GM18502 (cell line): ENCODE measurements around the gene SOX8.
"Not testable (repeated sequence)": the region's sequence is repeated elsewhere in the genome, so short reads cannot be mapped to it uniquely, and the experiment has no call there.

Experiments used
- ATAC-seq: cut with Tn5 transposase; IDR thresholded peaks from one replicate; pipeline ENCODE4 v1.9.1; 2021; ENCODE audit warnings: mild to moderate bottlenecking; ENCODE audit not compliant: unreplicated experiment, poor library complexity

SOX8 gene

DNA sequence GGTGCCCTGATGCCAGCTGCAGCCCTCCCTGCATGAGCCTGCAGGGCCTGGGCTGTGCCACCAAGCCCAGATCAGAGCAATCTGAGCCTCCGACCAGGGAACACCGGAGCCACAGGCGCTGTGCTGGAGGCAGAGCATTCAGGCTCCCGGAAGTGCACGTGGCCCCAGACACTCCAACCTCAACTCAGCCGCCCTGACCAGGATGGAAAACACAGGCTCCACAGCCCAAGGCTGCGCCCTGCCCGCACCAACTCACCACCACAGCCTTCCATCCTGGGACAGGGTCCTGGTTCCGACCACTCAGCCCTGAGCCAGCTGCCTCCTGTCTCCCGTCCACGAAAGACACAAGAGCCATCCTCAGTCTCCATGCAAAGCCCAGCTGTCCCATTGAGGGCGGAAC, 29.2 kb upstream of the SOX8 start:
- no peak for ATAC-seq

DNA sequence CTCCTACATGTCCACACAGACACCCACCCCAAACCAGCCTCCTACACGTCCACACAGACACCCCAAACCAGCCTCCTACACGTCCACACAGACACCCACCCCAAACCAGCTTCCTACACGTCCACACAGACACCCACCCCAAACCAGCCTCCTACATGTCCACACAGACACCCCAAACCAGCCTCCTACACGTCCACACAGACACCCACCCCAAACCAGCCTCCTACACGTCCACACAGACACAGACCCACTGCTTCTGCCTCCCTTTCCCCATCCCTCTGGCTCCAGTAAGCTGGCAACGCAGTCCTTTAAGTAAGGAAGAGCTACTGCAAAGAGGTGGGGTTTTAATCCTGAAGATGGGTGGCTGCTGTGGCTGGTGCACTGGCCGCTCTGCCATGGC, 27.8 kb upstream of the SOX8 start:
- ATAC-seq: not testable (repeated sequence)

DNA sequence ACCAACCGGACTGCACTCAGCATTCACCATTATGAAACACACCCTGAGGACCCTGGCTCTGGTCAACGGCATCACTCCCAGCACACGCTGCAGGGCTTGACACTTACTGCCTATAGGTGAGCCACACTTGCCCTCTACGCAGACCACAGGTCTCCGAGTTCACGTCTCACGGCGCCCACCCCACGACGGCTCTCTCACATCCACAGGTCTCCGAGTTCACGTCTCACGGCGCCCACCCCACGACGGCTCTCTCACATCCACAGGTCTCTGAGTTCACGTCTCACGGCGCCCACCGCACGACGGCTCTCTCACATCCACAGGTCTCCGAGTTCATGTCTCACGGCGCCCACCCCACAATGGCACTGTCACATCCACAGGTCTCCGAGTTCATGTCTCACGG, 25.8 kb upstream of the SOX8 start:
- ATAC-seq: not testable (repeated sequence)

DNA sequence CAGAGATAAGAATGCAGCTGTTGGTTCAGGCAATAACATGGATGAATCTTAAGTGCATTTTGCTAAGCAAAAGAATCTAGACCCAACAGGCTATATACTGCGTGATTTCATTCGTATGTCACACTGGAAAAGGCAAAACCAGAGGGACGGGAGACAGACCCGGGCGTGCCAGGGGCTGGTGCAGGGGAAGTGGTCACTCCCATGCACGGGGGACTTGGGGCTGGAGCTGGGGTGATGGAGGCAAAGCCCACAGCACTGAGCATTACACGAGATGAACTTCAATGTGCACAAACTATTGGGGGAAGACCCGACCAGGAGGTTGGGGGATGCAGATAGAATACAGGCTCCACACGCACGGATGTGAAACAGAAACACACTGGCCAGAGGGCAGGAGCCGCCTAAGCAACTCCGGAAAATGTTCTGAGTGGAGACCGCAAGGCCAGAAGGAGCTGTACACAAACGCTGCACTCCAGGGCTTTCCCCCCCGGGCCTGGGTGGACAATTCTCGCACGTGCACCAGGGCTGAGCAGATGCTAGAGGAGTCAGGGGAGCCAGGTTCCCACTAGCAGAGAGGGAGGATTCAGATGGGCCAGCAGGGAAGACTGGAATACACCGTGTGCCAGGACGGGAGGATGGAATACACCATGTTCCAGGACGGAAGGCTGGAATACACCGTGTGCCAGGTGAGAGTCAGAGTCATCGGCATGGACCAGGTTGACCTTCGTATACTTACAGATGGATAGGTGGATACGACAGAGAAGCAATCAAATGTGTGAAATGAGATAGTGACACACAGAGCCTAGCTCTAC, 22.1 kb upstream of the SOX8 start:
- ATAC-seq: no peak

DNA sequence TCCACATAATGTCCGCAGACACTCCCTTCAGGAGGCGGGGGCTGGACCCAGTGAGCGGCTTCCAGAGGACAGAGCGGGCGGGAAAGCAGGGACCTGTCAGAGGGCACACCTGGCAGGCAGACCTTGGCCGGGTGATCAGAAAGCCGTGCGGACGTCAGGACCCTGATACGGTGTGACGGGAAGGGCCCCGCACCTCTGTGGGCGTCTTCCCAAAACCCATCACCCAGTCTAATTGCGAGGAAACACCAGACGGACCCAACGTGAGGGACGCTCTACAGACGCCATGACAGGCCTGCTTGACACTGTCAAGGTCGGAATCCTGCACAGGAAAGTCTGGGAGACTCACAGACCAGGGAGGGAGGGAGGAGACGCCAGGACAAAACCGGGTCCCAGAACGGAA, 19.2 kb upstream of the SOX8 start:
- ATAC-seq: no peak

DNA sequence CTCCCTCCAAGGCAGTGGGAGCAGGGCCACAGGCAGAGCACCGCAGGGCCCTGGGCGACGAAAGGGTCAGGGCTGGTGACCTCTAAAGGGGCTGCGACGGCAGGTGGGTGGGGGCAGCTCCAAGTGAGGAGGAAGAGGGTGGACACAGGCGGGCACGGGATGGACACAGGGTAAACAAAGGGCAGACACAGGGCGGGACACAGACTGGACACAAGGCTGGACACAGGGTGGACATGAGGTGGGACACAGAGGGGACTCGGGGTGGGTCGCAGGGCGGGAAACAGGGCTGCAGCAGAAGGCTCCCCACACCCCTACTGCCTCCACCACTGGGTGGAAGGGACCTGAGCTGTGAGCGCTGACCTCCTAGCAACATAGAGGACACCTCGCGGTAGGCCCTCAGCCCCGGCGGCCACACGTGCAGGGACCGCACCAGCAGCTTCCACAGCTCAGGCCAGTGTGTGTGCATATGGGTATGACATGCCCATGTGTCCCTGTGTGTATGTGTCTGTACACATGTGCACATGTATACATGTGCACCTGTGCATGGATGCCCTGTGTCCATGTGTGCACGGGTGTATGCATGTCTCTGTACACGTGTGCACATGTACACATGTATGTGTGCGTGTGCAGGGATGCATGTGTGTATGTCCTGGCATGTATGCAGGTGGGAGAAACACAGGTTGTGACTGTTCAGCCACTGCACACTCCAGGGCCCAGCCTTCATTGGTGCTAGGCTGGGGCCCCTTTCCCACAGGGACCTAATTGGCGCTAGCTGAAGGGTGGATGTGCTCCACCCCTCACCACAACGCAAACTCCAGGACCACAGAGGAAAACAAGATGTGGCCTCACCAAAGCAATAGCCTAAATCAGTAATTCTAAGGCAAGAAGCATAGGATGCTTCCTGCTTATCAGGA, 18.4 kb upstream of the SOX8 start:
- ATAC-seq: no peak

DNA sequence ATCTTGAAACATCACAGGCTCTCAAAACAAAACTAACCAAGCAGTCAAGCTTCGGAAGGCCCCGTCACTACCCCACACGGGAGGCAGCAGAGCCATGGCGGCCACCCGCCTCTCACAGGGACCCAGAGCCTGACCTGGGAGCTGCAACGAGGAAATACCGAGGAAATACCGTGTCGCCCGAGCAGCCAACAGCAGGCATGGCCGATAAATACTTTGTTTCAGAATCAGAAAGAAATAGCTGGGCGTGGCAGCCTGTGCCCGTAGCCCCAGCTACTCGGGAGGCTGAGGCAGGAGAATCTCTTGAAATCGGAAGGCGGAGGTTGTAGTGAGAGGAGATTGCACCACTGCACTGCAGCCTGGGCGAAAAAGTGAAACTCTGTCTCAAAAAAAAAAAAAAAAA, 17.7 kb upstream of the SOX8 start:
- no peak for ATAC-seq

DNA sequence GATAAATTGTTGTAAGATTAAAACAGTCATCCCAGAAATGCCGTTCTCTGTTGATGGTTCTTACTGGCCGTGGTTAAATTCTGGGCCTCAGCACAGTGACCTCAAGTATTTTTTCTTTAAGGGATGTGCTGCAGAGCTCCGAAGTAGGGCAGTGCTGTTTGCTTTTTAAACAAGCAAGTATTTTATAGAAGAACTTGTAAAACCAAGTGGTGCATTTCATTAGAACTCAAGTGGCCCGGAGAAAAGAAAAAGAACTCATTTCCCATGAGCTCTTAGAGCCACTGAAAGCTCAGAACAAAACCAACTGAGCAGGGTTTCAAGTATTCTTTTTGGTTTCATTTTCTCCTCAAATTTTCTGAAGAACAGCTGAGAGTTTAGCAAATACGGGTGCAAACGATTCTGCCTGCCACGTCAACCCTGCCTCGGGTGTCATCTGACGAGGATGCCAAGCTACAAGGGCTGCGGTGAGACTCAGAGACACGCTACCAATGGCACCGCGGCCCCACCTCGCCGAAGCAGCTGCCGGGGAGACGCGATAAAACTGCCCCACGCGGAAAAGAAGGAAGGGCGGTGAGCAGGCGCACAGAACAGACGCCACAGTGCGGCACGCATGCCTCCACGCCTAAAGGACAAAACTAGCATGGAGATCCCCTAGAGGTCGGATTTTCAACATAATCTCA, 17.1 kb upstream of the SOX8 start:
- no peak for ATAC-seq

DNA sequence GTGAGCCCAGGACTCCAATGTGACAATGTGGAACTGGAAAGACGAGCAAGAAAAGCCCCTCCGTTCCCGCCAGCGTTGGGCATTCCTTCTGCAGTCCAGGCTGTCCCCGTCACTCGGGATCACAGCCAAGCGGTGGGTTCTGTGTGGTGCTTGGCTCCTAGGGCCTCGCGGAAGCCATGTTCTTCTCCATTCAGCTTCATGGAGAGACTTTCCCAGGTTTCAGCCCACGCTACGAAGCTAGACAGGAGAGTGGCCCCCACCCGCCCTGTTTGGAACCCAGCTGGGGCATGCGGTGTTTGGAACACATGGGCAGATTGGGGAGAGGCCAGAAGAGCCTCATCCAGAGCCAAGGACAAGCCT, 16.6 kb upstream of the SOX8 start:
- no peak for ATAC-seq

DNA sequence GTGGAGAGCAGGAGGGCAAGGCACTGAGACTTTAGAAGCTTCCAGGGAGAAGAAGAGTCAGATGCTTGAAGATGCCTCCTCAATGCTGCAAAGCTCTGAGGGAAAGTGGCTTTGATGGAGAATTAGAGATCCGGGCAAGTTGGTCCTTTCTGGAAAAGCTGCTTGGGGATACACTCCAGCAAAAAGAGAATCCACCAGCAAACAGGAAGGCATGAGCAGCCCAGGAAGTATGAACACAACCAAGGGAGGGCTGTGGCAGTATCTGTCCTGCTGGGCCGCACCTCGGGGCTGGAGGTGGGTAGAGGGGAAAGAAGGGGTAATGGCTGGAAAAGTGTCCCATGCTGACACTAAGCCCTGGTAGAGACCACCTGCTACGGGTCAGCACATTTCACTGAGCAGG, 16.1 kb upstream of the SOX8 start:
- ATAC-seq: no peak

DNA sequence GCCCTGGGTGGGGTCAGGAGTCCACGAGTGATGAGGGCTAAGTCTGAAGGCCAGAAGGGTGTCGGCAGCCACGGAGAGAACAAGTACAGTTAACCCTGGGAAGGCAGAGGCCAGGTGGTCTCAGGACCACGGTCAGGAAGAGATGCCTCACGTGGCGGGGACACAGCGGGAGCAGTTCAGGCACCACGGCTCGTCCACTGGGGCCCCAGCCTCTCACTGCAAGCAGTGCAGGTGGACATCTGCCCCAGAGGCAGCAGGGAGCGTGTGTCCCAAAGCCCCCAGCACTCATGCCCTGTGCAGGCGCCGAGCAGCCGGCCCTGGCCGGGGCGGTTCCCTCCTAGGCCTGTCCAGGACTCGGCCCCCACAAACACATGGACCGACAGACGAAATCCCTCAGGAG, 15.5 kb upstream of the SOX8 start:
- no peak for ATAC-seq

DNA sequence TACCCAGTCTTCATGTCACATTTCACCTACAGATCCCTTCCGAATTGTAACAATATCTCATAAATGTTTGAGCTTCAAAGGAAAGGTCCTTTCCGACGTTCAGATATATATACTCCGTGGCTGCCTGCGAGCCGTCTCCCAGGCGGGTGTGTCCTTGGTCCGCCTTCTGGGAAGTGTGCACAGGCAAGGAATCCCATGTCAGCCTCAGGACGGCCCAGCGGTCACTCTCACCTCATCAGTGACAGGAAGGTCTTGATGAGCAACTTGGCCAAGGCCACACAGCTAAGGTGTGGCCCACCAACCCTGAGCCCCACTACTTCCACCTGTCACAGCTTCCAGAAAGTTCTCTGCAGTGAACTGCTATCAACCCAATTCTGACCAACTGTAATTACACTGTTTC, 15.1 kb upstream of the SOX8 start:
- no peak for ATAC-seq

DNA sequence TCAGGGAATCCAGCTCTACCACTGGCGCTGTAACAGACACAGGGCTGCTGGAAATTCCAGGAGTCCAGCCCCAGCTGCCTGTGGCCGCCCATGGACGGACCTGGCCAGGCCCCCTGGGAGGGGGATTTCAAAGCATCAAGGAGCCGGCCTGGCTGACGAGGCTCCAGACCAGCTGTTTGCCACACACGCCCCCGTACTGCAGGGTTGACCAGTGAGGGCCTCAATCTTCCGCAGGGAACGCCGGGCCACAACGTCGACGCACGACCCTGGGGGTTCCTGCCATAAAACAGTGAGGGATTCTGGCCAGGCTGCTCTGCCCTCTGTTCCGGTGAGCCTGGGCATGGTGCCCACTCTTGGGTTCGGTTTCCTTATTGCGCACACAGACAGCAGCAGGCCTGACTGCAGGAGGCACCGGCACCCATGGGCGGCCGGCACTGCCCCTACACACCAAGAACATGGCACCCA, 14.5 kb upstream of the SOX8 start:
- ATAC-seq: no peak

DNA sequence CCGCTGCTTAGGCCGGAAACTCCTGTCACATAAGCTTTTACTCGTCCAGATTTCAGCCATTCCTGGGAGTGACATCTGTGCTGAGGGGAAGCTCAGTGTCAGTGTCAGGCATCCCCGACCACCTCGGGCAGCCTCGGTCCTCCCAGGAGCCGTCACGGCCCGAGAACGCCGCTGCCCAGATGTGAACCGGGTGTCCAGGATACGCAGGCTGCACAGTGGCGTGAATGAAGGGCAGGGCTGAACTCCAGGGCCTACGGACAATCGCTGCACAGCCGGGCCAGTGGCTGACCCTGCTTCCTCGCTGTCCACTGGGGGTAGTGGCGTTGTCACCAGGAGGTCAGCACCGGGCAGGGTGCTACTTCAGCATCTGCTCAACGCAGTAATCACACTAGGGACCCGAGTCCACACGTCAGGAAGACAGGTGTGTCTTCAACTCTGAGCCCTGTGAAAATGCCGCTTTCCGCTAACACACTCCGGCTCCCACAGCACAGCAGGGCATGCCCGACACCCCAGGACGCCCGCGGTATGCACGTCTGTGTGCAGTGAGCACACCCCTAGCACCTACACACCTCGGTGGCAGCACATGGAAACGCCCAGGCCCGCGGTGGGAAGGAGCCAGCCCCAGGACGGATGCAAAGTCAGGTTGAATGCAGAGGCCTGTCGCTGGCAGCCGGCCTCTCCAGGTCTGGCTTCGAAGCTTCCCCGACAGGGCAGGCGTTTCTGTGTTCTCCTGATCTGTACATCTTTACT, 13.8 kb upstream of the SOX8 start:
- ATAC-seq: no peak

DNA sequence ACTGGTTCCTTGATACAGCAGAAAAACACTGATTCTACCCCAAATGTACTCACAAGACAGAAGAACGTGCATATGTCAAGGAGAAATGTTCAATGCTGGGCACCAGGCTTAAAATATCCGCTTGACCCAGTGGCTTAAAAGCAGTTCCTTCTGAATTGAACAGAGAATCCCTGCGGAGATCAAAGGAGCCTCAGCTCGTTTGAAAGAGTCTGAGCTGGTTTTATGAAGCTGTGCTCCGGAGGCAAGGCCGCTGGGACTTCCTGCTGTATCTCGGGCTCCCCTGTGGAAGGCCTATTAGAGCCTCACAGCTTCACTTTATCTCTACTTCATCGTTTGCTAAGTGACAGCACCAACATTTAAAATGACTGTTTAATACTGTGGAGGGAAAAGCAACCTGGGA, 12.9 kb upstream of the SOX8 start:
- no peak for ATAC-seq

DNA sequence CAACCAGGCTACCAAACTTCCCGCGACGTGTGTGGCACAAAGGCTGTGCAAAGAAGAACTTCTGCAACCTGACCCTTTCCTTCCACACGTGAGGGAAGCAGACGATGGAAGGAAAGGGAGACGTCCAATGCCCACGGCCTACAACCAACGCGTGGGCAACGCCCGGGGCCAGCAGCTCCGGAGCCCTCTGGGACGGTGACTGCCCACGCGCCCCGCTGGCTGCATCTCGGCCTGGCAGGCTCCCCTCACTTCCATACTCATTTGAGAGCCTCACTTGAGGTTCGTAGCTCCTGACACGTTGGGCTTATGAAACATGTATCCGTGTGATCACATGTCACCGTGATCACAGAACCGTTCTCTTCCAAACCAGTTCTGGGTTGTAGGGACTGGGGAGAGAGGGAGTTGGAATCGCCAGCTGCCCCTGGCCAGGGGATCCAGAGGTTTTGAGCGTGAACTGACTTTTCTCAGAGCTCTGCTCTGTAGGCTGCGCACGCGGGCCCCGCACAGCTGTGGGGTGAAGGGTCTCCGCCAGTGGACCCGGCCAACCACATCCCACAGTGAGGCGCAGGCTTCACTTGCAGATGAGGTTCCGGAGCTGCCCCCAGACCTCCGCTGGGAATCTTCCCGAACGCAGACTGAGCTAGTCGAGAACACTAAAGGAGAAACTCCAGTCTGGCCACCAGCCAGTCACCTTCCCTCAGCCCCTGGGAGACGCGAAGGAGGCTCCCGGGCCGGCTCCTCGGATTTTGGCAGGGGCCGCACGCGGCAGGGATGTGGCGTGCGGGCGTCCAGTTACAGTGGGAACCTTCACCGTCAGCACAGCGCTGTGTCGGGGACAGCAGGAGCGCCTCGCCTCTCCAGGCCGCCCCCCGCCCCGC, 11.8 kb upstream of the SOX8 start:
- ATAC-seq: peak; percentile 7

DNA sequence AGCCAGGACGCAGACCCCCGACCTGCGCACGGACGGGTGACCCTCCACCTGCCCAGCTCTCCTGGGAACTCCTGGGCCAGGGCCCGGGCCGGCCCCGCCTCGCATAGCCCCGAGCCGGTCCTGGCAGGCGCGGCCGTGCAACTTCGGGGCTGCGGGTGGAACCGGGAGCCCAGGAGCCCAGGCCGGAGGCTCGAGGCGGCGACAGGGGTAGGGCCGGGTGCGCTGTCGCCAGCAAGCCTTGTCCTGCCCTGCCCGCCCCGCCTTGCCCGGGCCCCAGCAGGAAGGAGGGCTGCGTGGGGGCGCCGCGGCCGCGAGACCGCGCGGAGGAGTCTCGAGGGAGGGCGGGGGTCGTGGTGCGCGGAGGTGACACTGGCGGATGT, 11.2 kb upstream of the SOX8 start:
- ATAC-seq: no peak

DNA sequence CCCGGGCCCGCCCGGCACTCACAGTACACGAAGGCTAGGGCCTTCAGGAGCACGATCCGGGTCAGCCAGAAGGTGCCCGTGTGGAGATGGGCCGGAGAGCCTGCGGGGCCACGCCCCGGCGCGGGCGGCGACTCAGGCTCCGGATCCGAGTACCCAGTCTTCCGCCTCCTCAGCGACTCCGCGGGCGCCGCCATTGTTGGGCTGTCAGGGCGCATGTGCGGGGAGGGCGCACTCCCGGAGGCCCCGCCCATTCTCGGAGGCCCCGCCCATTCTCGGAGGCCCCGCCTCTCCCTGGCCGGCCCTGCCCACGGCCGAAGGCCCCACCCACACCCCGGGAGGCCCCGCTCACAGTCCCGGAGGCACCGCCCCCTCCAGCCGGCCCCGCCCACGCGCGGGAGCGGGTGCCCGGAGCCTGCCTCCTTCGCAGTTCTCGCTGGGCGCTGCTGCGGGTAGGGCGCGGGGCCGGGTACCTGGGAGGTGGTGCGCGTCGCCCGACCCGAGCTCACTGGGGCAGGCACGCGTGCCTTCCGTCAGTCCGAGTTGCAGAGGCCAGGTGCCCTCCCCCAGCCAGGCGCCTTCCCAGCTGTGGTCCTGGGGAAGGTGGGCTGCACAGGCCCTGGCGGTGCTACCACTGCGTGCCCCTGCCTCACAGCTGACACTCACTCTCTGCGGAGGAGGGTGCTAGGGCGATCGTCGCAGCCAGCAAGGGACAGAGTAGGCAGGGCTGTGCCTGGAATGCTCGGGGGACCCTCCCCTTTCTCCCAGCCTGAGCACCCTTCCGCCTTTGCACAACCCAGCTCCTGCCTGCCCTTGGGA, 10.6 kb upstream of the SOX8 start, which contains the start of gene LMF1:
LMF1 (minus strand) TSS at position 219 of the 816 bp plus-strand sequence; CDS start at position 215, 4 bp downstream.
- ATAC-seq: peak; percentile 82

DNA sequence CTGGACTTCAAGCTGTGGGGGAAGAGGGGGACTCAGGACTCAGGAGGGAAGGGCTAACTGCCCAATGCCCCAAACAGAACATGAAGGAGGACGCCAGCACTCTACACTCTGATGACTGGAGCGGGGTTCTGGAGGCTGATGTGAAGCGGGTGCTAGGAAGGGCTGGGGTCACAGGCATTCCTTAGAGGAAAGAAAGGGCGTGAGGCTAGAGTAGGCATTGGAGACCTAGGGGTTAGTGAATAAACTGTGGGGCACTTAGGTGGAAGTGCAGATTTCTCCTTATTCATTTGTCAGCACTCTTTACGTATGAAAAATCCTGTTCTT, 10.0 kb upstream of the SOX8 start:
- ATAC-seq: no peak
